COLO668 (cell line): ENCODE data around the gene EEPD1.
"Not testable (repeated sequence)": the region's sequence is repeated elsewhere in the genome, so short reads cannot be mapped to it uniquely, and the experiment has no call there.

Experiments used
- DNase-seq: peaks from one replicate; lab custom pipeline; 2025; ENCODE audit not compliant: unreplicated experiment; lab: John Stamatoyannopoulos, UW

The EEPD1 gene

GRCh38 chr7:36214608-36215456, 61.8 kb downstream of the EEPD1 start:
- DNase-seq = no peak

GRCh38 chr7:36215457-36215765, 62.4 kb downstream of the EEPD1 start:
- DNase-seq = no peak

- DNase-seq = no peak
These were observed 63.1 kb downstream of the EEPD1 start for GRCh38 chr7:36216063-36216684.

- DNase-seq = no peak
These were observed 64.3 kb downstream of the EEPD1 start for GRCh38 chr7:36217211-36217960.

- no peak for DNase-seq
These were observed 64.9 kb downstream of the EEPD1 start for GRCh38 chr7:36217961-36218284.

GRCh38 chr7:36219429-36219828, 66.4 kb downstream of the EEPD1 start:
- DNase-seq = no peak

GRCh38 chr7:36223851-36224250, 70.8 kb downstream of the EEPD1 start:
- DNase-seq = no peak

- DNase-seq = no peak
These were observed 72.1 kb downstream of the EEPD1 start for GRCh38 chr7:36224934-36225858.

- DNase-seq = no peak
These were observed 73.1 kb downstream of the EEPD1 start for GRCh38 chr7:36226151-36226550.

GRCh38 chr7:36227223-36227622, 74.2 kb downstream of the EEPD1 start:
- DNase-seq = no peak

- no peak for DNase-seq
These were observed 75.0 kb downstream of the EEPD1 start for GRCh38 chr7:36228039-36228438.

GRCh38 chr7:36231406-36231805, 78.4 kb downstream of the EEPD1 start:
- DNase-seq = no peak

GRCh38 chr7:36232555-36232954, 79.5 kb downstream of the EEPD1 start:
- DNase-seq = peak; percentile 40

GRCh38 chr7:36232971-36233550, 80.0 kb downstream of the EEPD1 start:
- no peak for DNase-seq

GRCh38 chr7:36236073-36236472, 83.0 kb downstream of the EEPD1 start:
- no peak for DNase-seq

GRCh38 chr7:36238138-36238537, 85.1 kb downstream of the EEPD1 start:
- DNase-seq = no peak

- DNase-seq = not testable (repeated sequence)
These were observed 90.3 kb downstream of the EEPD1 start for GRCh38 chr7:36243356-36243755.

- not testable (repeated sequence) for DNase-seq
These were observed 90.9 kb downstream of the EEPD1 start for GRCh38 chr7:36244001-36244400.

- DNase-seq = no peak
These were observed 91.4 kb downstream of the EEPD1 start for GRCh38 chr7:36244429-36244828.

- no peak for DNase-seq
These were observed 92.7 kb downstream of the EEPD1 start for GRCh38 chr7:36245684-36246299.
